Aorta (tissue), 5 donors: ENCODE results near the gene ARL3. TPM values are rescaled to one million over a fixed set of nuclear protein-coding genes. Genes with fewer than 3 reads are reported as not detected.
A peak's percentile ranks its signal among the peaks of the same experiment; 100 is the strongest.

Experiments used
- ATAC-seq: fragments of 200-7000 bp; cut with Tn5 transposase; one replicate; pipeline ENCODE4 v1.9.1; 2022; ENCODE audit warnings: moderate library complexity; ENCODE audit not compliant: low FRiP score
- DNase-seq, 2 donors: peaks; one replicate each; pipeline ENCODE4 v3.0.0-alpha.2; 2020
- H3K27ac ChIP-seq, 2 donors: one replicate each; pipeline ENCODE4 v1.5.1; 2013; ENCODE audit warnings: low read length in 2 of 2, mild to moderate bottlenecking in 2 of 2, moderate library complexity in 2 of 2, control low read depth in 1 of 2, inconsistent platforms in 1 of 2, low read depth in 1 of 2
- H3K27me3 ChIP-seq, 2 donors: one replicate each; pipeline ENCODE4 v1.6.1; 2013; ENCODE audit warnings: control low read depth in 1 of 2, low read length in 1 of 2, mild to moderate bottlenecking in 1 of 2, moderate library complexity in 1 of 2; ENCODE audit not compliant: insufficient read depth in 2 of 2, control insufficient read depth in 1 of 2
- H3K36me3 ChIP-seq, 2 donors: one replicate each; pipeline ENCODE4 v1.6.1; 2013; ENCODE audit warnings: control low read depth in 1 of 2, low read length in 1 of 2, mild to moderate bottlenecking in 1 of 2; ENCODE audit not compliant: insufficient read depth in 2 of 2, control insufficient read depth in 1 of 2
- H3K4me1 ChIP-seq, 2 donors: one replicate each; pipeline ENCODE4 v1.6.1; 2013; ENCODE audit warnings: low read length in 2 of 2, control low read depth in 1 of 2, mild to moderate bottlenecking in 1 of 2, moderate library complexity in 1 of 2; ENCODE audit not compliant: insufficient read depth in 2 of 2, control insufficient read depth in 1 of 2
- H3K4me3 ChIP-seq, 2 donors: one replicate each; pipeline ENCODE4 v1.5.1; 2013; ENCODE audit warnings: low read length in 2 of 2, control low read depth in 1 of 2, mild to moderate bottlenecking in 1 of 2
- H3K9me3 ChIP-seq: one replicate; pipeline ENCODE4 v1.6.1; 2013; ENCODE audit warnings: mild to moderate bottlenecking, low read length; ENCODE audit not compliant: control insufficient read depth
- WGBS, 2 donors: extraction: QIAGEN DNeasy Blood & Tissue Kit; methylation state at CpG; one replicate each; pipeline ENCODE4 v1.1.7; 2013; 5-methylcytosine and 5-hydroxymethylcytosine counted together
- intact Hi-C, 2 donors: fragments of 100-400 bp; cut with DNase I; formaldehyde crosslinking; loops; one replicate each; pipeline versions ENCODE4 v1.14.2 to v1.15.0; 2022
- polyA plus RNA-seq, 2 donors: library from polyadenylated mRNA; stranded (reverse); fragments of 200-250 nt; gene quantifications; one replicate each; pipeline ENCODE4 v1.2.3, GENCODE V29; 2013
- total RNA-seq, 2 donors: library from RNA; stranded (reverse); fragmentation: NEBNext Ultra II Directional; extraction: Animal tissue kit (Norgen Biotek cat#: 25700); gene quantifications; one replicate each; pipeline ENCODE4 v1.2.1, GENCODE V29; 2021
- donor health status: healthy with polysubstance abuse.
- donor health status: Bipolar disorder and iron deficiency.
- donor health status: DM: no; HTN: no; CAD: no.
- donor health status: DM: no; HTN: no; CAD: no.
- donor health status: DM: yes; HTN: yes; CAD: no.

The ARL3 gene
- total and polyA plus RNA-seq, 4 donors = 8.2 to 18.9 (median 13.0) TPM

- Histone ChIP-seq H3K4me1 (peaks cover 0 to 1% of the 10 kb centered on the region in 2 donors), H3K27ac (peak overlapping the region; percentile 83 to 95), H3K27me3 (no peaks in the 10 kb centered on the region), H3K4me3 (peak overlapping the region; percentile 88), H3K36me3 (no peaks in the 10 kb centered on the region), H3K9me3 (no peaks in the 10 kb centered on the region)
- peak; percentile 99 to 100 for DNase-seq
- intact Hi-C loops = loop anchor here in 1 of 2 donors (2.0 kb wide), 1 partner anchor 139 kb away; the partner anchor contains the start of genes ACTR1A and SUFU
- 0 to 1% methylated on average over 58 to 77 of the region's 77 CpGs for WGBS, 2 donors
- ATAC-seq = peak; percentile 87
These were observed 72.1 kb downstream of the ARL3 start for GRCh38 chr10:102641880-102642735.

GRCh38 chr10:102641402-102641801 lies 72.8 kb downstream of the ARL3 start:
- 1 to 14% methylated on average over 7 of the region's 7 CpGs for WGBS, 2 donors
- H3K4me1 ChIP-seq = peaks cover 0 to 1% of the 10 kb centered on the region in 2 donors

GRCh38 chr10:102639537-102639936 lies 74.7 kb downstream of the ARL3 start:
- H3K4me3 ChIP-seq = no peak overlapping the region
- intact Hi-C loops = no loop called here
- H3K36me3 ChIP-seq = no peaks in the 10 kb centered on the region
- H3K27ac ChIP-seq = no peak overlapping the region
- DNase-seq = no peak
- no peaks in the 10 kb centered on the region for H3K9me3 ChIP-seq
- 31 to 45% methylated on average over 2 of the region's 2 CpGs for WGBS, 2 donors
- H3K4me1 ChIP-seq = peaks cover 0 to 1% of the 10 kb centered on the region in 2 donors
- no peak for ATAC-seq
- H3K27me3 ChIP-seq = no peaks in the 10 kb centered on the region

More at GRCh38 chr10:102641402-102641801, 72.8 kb downstream of the ARL3 start:
- no peaks in the 10 kb centered on the region for H3K36me3 ChIP-seq
- no peak for DNase-seq
- peak overlapping the region in 1 of 2 donors; percentile 66 for H3K4me3 ChIP-seq
- intact Hi-C loops = no loop called here
- H3K9me3 ChIP-seq = no peaks in the 10 kb centered on the region
- ATAC-seq = no peak
- H3K27me3 ChIP-seq = no peaks in the 10 kb centered on the region
- no peak overlapping the region for H3K27ac ChIP-seq

- 19 to 23% methylated on average over 4 of the region's 4 CpGs for WGBS, 2 donors
- peaks cover 0 to 1% of the 10 kb centered on the region in 2 donors for H3K4me1 ChIP-seq
- no peaks in the 10 kb centered on the region for H3K36me3 ChIP-seq
- no peak overlapping the region for H3K27ac ChIP-seq
- H3K4me3 ChIP-seq = no peak overlapping the region
- H3K27me3 ChIP-seq = no peaks in the 10 kb centered on the region
- no peaks in the 10 kb centered on the region for H3K9me3 ChIP-seq
- DNase-seq (peak in 1 of 2 donors; percentile 24), ATAC-seq (no peak)
- intact Hi-C loops = no loop called here
These were observed 78.8 kb downstream of the ARL3 start for GRCh38 chr10:102635377-102635776.

GRCh38 chr10:102634686-102635085 lies 79.5 kb downstream of the ARL3 start:
- Histone ChIP-seq H3K4me1 (peaks cover 0 to 1% of the 10 kb centered on the region in 2 donors), H3K36me3 (no peaks in the 10 kb centered on the region), H3K9me3 (no peaks in the 10 kb centered on the region), H3K27ac (peak overlapping the region in 1 of 2 donors; percentile 17), H3K27me3 (no peaks in the 10 kb centered on the region), H3K4me3 (no peak overlapping the region)
- peak in 1 of 2 donors; percentile 58 for DNase-seq
- intact Hi-C loops = no loop called here
- WGBS, 2 donors = 54 to 70% methylated on average over 4 of the region's 4 CpGs
- ATAC-seq = no peak

- WGBS, 2 donors = 78 to 85% methylated on average over 5 of the region's 5 CpGs
These were observed 80.3 kb downstream of the ARL3 start for GRCh38 chr10:102633848-102634247.

GRCh38 chr10:102633287-102633686 lies 80.9 kb downstream of the ARL3 start:
- H3K9me3 ChIP-seq = no peaks in the 10 kb centered on the region
- peak; percentile 79 to 81 for DNase-seq
- 2% methylated on average over 6 of the region's 6 CpGs for WGBS, 2 donors
- intact Hi-C loops = no loop called here
- no peaks in the 10 kb centered on the region for H3K4me1 ChIP-seq
- no peaks in the 10 kb centered on the region for H3K27me3 ChIP-seq
- H3K36me3 ChIP-seq = no peaks in the 10 kb centered on the region
- peak overlapping the region in 1 of 2 donors; percentile 85 for H3K27ac ChIP-seq
- H3K4me3 ChIP-seq = no peak overlapping the region
- ATAC-seq = peak; percentile 4

More at GRCh38 chr10:102633848-102634247, 80.3 kb downstream of the ARL3 start:
- H3K36me3 ChIP-seq = no peaks in the 10 kb centered on the region
- DNase-seq (peak; percentile 29 to 47), ATAC-seq (no peak)
- H3K9me3 ChIP-seq = no peaks in the 10 kb centered on the region
- no peaks in the 10 kb centered on the region for H3K27me3 ChIP-seq
- no peaks in the 10 kb centered on the region for H3K4me1 ChIP-seq
- peak overlapping the region in 1 of 2 donors; percentile 85 for H3K27ac ChIP-seq
- H3K4me3 ChIP-seq = no peak overlapping the region
- intact Hi-C loops = no loop called here

GRCh38 chr10:102632394-102633111 lies 81.6 kb downstream of the ARL3 start:
- ATAC-seq = peak; percentile 12

More at GRCh38 chr10:102632394-102633111, 81.6 kb downstream of the ARL3 start:
- no peaks in the 10 kb centered on the region for H3K36me3 ChIP-seq
- no peaks in the 10 kb centered on the region for H3K27me3 ChIP-seq
- peaks cover 0 to 4% of the 10 kb centered on the region in 2 donors for H3K4me1 ChIP-seq
- intact Hi-C loops = no loop called here
- H3K27ac ChIP-seq = peak overlapping the region; percentile 14 to 70
- DNase-seq = peak; percentile 37 to 63
- H3K4me3 ChIP-seq = no peak overlapping the region
- H3K9me3 ChIP-seq = no peaks in the 10 kb centered on the region
- WGBS, 2 donors = 16 to 20% methylated on average over 5 of the region's 5 CpGs
